ENCODE measurements around the gene SNX18. TPM values are rescaled to one million over a fixed set of nuclear protein-coding genes. Genes with fewer than 3 reads are reported as not detected.

SNX18 gene
- total RNA-seq, 1 donor from 2014 or later, result 33.6 TPM

- no peaks in the 10 kb centered on the region for H3K27me3 ChIP-seq (ENCODE audit: low read depth)
- no peaks in the 10 kb centered on the region for H3K9me3 ChIP-seq
- no peaks in the 10 kb centered on the region for H3K36me3 ChIP-seq
- H3K4me3 ChIP-seq, result no peak overlapping the region
- no peaks in the 10 kb centered on the region for H3K4me1 ChIP-seq
- DNase-seq (no peak), ATAC-seq (no peak)
- intact Hi-C loops (cut with DNase I), result no loop called here
- TF ChIP-seq CTCF (IDR thresholded peaks at IDR 0.05), result no peak
- H3K27ac ChIP-seq, result no peak overlapping the region
These were observed 38.6 kb downstream of the SNX18 start for GRCh38 chr5:54556141-54556540.

- Histone ChIP-seq H3K4me1 (no peaks in the 10 kb centered on the region), H3K9me3 (no peaks in the 10 kb centered on the region), H3K4me3 (no peak overlapping the region), H3K36me3 (no peaks in the 10 kb centered on the region), H3K27me3 (ENCODE audit: low read depth) (no peaks in the 10 kb centered on the region), H3K27ac (no peak overlapping the region)
- intact Hi-C loops (cut with DNase I), result no loop called here
- DNase-seq (no peak), ATAC-seq (no peak)
- no peak for TF ChIP-seq CTCF (IDR thresholded peaks at IDR 0.05)
These were observed 40.8 kb downstream of the SNX18 start for GRCh38 chr5:54558362-54558761.

- no peak for ATAC-seq
These were observed 44.1 kb downstream of the SNX18 start for GRCh38 chr5:54561651-54562050.

GRCh38 chr5:54563083-54563761 is 45.7 kb downstream of the SNX18 start:
- no peaks in the 10 kb centered on the region for H3K9me3 ChIP-seq
- H3K4me1 ChIP-seq, result no peaks in the 10 kb centered on the region
- no peak for TF ChIP-seq CTCF (IDR thresholded peaks at IDR 0.05)
- DNase-seq (no peak), ATAC-seq (no peak)
- H3K27ac ChIP-seq, result no peak overlapping the region
- intact Hi-C loops (cut with DNase I), result no loop called here
- no peaks in the 10 kb centered on the region for H3K27me3 ChIP-seq (ENCODE audit: low read depth)
- H3K36me3 ChIP-seq, result no peaks in the 10 kb centered on the region
- H3K4me3 ChIP-seq, result no peak overlapping the region

More at GRCh38 chr5:54561651-54562050, 44.1 kb downstream of the SNX18 start:
- Histone ChIP-seq H3K27ac (no peak overlapping the region), H3K27me3 (ENCODE audit: low read depth) (no peaks in the 10 kb centered on the region), H3K9me3 (no peaks in the 10 kb centered on the region), H3K36me3 (no peaks in the 10 kb centered on the region), H3K4me3 (no peak overlapping the region), H3K4me1 (no peaks in the 10 kb centered on the region)
- DNase-seq, result no peak
- no peak for TF ChIP-seq CTCF (IDR thresholded peaks at IDR 0.05)
- intact Hi-C loops (cut with DNase I), result no loop called here

- no peaks in the 10 kb centered on the region for H3K27me3 ChIP-seq (ENCODE audit: low read depth)
- H3K36me3 ChIP-seq, result no peaks in the 10 kb centered on the region
- no peak for DNase-seq
- no peaks in the 10 kb centered on the region for H3K4me1 ChIP-seq
- H3K9me3 ChIP-seq, result no peaks in the 10 kb centered on the region
- intact Hi-C loops (cut with DNase I), result no loop called here
- H3K4me3 ChIP-seq, result no peak overlapping the region
- no peak overlapping the region for H3K27ac ChIP-seq
- ATAC-seq, result no peak
- TF ChIP-seq CTCF (IDR thresholded peaks at IDR 0.05), result no peak
These were observed 50.4 kb downstream of the SNX18 start for GRCh38 chr5:54567996-54568395.

Measured in lower lobe of right lung (tissue), 2 donors.